Measurements from ENCODE around the gene RASGRP3.

GRCh38 chr2:33531549-33532059, 55.2 kb downstream of the RASGRP3 start:
- TF ChIP-seq EZH2 (IDR thresholded peaks at IDR 0.05; ENCODE audit: borderline replicate concordance, low read depth, low read length, poor library complexity, severe bottlenecking) (no peak), CTCF (conservative IDR thresholded peaks at IDR 0.05; ENCODE audit: low read depth, low read length) (no peak)
